ENCODE results near the gene TTF1. TPM values are rescaled to one million over a fixed set of nuclear protein-coding genes. Genes with fewer than 3 reads are reported as not detected.
"Not testable (repeated sequence)": the region's sequence is repeated elsewhere in the genome, so short reads cannot be mapped to it uniquely, and the experiment has no call there.

The TTF1 gene
- total RNA-seq, 1 donor from 2014 or later, result 6.9 TPM

DNA sequence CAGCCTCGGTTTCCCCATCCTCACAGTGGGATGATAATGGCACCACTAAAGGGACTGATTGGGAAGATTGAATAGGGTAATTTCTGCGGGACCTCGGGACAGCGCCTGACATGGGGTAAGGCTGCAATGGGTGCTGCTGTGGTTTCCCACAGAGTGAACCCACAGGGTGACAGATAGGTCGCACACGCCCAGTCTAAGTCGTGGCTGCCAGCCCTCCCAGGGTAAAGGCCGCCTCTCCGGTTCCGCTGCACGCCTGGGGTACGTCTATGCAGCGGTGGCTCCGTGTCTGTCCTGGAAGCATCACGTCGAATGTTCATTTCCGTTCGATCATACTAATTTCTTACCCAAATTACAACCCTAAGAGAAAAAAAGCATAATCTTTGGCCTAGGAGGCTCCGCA lies 4.0 kb upstream of the TTF1 start:
- peak; percentile 28 for ATAC-seq

DNA sequence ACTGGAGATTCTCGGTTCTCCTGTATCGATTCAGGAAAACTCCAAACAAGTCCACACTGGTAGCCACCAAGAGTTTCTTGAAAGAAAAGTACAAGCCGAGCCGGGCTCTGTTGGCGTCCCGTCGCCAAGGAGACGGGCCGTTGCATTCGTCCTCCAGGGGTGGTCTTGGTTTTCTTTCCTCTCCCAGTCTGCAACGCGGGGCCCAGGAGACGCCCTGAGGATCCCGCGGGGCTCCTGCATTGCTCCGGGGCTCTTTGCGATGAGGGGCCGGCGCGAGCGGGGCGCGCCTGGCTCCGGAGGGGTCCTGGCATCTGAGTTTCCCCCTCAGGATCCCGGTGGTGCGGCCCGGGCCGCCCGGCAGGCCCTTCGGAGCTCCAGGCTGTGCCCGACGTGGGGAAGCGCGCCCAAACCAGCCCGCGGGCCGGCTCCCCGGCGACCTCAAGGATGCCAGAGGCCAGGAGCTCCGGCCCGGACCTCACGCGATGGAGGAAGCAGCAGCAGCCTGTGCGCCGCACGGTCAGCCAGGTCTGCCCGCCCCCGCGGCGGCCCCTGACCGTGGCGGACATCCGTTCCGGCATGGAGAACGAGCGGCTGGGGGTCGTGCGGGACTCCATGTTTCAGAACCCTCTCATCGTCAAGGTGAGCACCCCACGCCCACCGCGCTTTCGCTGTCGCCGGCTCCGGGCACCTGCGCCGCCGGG lies 3.3 kb upstream of the TTF1 start, which contains the start of gene CFAP77:
TSS of gene CFAP77 (plus strand) at position 384 of the 701 bp plus-strand sequence. CDS start at position 445, 61 bp downstream.
- ATAC-seq, result peak; percentile 42

DNA sequence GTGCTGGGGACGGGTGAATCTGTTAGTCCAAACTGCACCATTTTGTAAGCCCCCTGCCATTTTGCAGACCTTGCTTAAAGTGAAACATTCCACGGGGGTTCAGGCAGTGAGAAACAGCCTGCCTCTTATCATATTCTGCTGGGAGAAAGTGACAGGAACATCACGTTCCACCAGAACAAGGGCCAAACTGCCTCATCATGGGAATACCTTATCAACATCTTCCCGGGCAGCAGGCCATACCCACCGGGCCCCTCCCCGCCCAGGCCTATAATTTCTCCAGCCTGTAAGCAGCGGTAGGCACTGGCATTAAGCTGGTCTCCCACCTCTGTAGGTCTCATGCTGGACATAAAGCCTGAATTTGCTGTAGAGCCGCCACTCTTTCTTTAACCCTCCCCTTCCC lies 1.9 kb upstream of the TTF1 start:
- no peak for ATAC-seq

DNA sequence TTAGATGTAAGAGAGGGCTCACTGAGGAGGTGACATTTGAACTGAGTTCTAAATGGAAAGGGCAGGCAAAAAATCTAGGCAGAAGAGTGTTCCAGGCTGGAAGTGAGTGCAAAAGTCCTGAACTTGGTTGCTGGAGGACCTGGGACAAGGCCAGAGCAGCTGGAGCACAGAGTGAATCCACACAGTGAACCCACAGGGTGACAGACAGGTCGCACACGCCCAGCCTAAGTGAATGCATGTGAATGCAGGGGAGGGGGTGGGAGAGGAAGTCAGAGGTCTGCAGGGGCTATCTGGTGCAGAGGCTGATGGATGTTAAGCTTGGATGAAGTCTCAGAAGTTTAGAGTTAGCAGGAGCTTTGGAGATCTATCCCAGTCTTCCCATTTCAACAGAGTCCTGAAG lies 556 bp upstream of the TTF1 start:
- ATAC-seq, result no peak

DNA sequence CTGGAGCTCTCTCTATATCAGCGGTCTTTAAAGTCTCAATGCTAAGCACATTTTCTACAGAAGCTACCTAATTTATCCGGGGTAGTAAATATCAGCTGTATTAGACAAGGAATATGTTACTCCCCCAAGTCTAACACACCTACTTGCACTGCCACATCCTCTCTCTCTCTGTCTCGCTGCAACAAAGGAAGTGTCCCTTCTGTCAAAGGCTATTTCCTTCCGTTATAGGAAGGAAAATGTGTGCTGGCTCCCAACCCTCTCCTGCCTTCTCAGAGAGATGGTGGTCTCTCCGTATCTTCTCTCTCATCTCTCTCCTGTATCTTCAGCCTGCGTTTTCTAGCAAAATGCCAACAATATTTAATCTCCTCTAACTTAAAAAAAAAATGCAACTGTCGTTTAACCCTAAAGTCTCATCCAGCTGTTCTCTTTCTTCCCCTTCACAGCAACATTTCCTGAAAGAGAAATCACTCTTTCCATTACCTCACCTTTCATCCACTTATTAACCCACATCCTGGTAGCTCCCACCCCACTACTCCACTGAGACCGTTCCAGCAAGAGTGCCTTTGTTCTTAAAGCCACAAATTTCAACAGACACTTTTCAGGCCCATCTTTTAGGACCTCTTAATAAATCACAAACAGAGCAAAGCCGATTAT lies 2.3 kb downstream of the TTF1 start:
- ATAC-seq, result no peak

DNA sequence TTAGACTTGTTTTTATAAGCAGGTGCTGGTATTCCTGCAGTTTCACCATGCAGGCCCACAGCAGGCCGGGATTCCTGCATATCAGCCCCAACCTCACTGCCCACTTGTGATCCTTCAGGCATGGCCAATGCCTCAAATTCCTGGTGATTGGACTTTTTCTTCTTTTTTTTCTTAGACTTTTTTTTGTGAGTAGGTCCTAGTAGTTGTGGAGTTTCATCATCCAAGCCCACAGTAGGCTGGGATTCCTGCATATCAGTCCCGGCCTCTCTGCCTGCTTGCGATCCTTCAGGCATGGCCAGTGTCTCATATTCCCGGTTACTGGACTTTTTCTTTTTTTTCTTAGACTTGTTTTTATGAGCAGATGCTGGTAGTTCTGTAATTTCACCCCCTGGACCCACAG lies 4.8 kb downstream of the TTF1 start:
- ATAC-seq, result no peak

DNA sequence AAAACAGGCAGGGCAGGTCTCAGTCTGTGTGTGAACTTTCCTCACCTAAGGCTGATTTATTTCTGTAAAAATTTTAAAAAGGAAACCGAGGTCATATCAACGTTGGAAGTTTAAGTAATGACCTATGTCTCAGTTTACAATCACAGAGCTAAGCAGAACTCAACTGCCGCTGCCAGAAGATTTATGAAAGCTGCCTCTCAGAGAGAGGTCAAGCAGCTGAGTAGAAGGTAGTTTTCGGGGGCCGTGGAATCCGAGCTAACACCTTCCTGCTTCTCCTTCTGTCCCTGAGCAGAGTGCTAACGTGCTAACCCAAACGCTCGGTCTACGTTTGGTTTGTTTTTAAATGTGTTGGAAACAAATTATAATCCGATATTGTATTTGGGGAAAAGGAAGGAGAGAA lies 11.1 kb downstream of the TTF1 start:
- no peak for ATAC-seq

DNA sequence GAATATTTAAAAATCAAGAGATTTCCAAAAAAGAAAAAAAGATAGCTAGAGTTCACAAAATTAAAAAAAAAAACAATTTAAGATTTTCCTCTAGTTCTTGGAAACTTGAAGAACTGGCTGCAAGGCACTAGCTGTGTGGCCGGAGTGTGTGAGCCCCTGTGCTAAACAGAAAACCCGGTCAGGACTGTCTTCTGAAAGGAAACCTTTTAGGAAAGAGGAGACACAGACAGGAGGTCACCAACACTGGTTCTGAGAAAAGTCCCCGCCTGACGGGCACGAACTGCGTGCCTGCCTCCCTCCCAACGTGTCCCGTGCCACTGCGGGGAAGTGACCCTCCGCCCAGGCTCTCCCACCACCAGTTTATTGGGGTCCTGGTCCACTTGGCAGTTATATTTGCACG lies 15.2 kb downstream of the TTF1 start:
- ATAC-seq, result no peak

DNA sequence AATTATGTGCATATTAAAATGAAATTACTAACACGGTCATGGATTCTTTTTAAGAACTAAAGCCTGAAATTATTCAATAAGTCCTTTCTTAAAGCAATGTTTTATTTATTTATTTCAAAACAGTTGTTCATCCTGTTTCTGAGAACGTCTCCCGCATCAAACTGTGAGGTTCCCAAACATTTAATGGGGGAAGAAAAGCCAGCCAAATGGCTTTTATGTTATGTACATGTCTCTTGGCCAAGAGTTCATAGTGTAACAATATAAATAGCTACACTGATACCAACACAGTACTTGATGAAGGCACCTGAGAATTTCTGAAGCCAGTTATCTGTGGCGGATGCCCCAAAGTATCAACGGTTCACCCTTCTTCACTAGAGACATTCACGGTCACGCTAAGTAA lies 15.7 kb downstream of the TTF1 start:
- no peak for ATAC-seq

DNA sequence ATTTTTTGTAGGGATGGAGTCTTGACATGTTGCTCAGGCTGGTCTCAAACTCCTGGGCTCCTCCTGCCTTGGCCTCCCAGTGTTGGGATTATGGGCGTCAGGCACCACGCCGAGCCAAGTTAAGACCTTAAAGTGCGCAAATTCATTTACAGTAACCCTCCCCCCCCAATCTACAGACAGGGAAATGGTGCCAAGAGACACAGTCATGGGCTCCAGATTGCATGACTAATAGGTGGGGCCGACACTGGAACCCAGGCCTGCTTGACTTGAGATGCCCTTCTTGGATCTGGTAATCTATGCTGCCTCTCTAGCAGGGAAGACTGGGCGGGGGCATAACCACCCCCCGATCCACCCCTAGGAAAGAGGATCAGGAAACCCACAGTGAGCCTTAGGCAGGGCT lies 19.5 kb downstream of the TTF1 start:
- no peak for ATAC-seq

DNA sequence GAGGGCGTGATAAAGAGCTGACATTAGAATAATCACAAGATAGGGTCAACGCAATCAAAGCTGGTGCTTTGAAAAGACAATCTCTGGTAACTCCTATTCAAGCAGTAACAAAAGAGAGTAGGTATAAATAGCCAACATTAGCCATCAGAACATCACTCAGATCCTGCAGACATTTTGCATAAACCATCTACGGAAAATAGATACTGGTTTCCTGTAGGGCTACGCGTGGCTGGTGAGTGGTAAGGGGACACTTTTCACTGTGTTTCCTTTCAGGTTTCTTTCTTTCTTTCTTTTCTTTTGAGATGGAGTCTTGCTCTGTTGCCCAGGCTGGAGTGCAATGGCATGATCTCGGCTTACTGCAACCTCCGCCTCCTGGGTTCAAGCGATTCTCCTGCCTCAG lies 22.3 kb downstream of the TTF1 start:
- ATAC-seq, result peak; percentile 37

DNA sequence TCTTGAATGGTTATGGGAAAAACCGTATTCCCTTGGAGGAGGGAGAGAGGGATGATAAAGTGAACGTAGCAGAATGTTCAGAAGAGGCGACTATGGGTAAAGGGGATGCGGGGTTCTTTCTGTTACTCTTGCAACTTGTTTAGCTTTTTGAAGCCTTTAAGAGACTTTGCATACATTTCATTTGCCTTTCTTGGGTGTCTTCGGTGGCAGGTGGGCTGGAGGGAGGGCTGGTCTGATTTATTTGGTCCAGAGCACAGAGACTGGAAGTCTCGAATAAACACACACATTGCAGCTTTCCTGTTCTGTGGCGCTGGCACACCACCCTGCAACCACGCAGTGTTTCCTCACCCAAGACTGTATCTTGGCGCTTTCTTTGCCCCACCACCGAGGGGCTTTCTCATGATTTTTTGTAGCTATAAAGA lies 23.2 kb downstream of the TTF1 start:
- peak; percentile 62 for ATAC-seq

DNA sequence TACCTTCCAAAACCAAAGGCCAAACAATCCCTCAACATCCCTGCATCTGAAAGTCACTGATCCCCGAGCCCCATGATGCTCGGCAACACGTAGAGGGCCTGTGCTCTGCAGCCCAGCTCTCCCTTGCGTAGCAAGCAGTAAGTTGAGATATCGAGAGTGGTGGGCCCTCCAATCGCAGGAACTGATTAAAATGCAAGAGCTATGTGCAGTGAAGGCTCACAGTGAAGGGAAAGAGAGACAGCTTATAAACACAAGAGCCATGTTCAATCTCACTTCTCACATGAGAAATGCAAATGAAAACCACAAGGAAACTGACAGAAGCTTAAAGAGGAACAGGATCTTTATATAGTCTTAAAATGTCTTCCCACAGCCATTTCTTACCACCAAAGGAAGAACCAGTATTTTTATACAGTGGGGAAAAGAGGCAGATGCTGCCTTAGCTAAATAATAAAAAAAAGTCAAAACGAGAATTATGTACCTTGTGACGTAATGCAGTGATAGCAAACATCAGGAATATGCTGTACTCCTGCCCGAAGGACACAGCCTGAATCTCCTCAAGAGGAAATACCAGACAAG lies 24.6 kb downstream of the TTF1 start:
- ATAC-seq, result no peak

DNA sequence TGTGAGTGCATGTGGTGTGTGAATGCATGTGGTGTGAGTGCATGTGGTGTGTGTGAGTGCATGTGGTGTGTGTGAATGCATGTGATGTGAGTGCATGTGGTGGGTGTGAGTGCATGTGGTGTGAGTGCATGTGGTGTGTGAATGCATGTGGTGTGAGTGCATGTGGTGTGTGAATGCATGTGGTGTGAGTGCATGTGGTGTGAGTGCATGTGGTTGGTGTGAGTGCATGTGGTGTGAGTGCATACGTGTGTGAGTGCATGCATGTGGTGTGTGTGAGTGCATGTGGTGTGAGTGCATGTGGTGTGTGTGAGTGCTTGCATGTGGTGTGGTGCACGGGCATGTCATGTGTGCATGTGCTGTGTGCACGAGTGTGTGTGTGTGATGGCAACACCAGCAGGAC lies 28.2 kb downstream of the TTF1 start:
- not testable (repeated sequence) for ATAC-seq

DNA sequence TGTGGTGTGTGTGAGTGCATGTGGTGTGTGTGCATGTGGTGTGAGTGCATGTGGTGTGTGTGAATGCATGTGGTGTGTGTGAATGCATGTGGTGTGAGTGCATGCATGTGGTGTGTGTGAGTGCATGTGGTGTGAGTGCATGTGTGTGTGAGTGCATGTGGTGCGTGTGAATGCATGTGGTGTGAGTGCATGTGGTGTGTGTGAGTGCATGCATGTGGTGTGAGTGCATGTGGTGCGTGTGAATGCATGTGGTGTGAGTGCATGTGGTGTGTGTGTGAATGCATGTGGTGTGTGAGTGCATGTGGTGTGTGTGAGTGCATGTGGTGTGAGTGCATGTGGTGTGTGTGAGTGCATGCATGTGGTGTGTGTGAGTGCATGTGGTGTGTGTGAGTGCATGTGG lies 28.9 kb downstream of the TTF1 start:
- ATAC-seq, result not testable (repeated sequence)

DNA sequence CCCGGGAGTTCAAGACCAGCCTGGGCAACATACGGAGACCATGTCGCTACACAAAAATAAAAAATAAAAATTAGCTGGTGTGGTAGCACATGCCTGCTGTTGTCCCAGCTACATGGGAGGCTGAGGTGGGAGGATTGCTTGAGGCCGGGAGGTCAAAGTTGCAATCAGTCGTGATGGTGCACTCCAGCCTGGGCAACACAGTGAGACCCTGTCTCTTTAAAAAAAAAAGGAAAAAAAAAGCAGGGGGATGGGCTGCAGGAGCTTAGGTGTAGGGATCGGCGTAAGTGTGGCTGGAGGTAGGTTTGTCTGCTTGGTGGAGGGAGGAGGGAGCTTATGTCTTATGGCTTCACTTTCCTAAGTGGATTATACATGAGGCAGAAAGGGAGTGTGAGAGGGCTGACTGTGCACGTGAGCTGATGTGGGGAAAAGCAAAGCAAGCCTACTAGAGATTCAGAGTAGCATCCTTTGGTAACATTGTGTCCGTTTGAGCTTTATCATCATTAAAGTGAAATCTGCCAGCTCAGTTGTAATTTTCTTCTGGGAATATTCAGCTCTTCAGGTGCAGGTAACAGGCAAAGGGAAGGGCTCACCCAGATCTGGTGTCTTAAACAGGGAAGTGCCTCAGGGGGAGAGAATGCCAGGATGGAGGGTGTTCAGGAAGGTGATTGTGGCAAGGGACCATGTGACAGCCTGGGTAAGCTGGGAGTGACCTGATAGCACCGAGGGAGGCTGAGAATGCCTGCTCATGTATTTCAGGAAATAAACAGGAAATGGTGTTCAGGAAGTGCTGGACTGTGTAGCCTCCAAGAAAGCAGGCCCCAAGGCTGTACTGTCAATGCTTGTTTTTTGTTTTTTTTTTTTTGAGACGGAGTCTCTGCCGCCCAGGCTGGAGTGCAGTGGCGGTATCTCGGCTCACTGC lies 34.2 kb downstream of the TTF1 start:
- ATAC-seq, result peak; percentile 87

DNA sequence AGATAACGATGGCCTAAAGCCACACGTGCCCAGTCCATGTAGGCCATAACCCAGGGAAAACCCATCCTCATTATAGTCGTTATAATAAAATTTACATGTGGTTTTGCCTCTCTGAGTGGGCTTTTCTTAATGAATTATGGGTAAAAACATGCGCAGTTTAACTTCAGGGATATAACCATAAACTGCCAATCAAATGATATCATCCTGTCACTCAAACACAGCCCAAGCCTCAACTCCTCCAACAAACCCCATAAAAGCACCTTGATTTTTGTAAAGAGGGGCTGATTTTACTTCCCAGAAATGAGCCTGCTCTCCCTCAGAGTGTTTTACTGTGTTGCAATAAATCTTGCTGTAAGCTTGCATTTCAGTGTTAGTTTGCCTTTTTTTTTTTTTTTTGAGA lies 36.0 kb downstream of the TTF1 start:
- no peak for ATAC-seq

DNA sequence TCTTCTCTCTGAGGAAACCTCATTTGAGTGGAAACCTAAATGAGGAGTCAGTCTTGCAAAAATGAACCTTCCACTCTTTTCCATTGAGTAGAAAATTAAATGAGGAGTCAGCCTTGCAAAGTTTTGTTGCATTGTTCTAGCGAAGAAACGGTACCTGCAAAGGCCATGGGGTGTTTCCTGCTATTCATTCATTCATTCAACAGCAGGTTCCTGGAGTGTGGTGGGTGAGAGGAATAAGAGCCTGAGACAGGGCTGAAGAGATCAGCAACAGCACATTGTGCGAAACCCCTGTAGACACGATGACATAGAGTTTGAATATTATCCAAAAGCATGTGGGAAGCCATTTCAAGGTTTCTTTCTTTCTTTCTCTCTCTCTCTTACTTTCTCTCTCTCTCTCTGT lies 37.2 kb downstream of the TTF1 start:
- no peak for ATAC-seq

DNA sequence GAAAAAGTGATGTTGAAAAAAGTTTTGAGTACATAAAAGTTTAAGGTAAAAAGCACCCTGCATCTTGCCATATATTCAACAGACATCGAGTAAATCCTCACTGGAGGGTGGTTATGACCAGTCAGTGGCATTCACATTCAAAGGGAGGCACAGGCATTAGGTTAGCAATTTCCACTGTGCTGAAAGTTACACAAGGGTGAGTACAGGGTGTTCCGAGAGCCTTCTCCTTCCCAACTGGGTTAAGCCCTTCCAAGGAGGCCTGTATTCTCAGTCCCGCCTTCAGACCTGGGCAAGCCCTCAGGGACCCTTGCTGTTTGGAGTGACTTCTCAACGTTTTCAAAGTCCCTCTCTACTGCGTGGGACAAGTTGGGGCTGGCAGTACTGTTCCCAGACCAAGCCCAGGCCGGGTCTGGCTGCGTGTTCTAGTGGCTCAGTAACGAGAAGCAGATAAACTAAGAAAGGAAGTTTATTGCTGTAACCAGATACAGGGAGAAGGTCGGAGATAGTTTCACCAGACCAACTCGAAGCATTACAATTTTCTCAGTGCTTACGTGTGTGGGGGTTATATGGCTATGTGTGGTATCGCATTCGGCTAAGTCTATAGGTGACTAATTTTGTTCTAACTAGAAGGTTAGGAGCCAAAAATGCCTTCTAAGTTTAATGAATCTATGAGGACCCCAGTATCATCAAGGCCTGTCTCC lies 38.9 kb downstream of the TTF1 start:
- ATAC-seq, result no peak

DNA sequence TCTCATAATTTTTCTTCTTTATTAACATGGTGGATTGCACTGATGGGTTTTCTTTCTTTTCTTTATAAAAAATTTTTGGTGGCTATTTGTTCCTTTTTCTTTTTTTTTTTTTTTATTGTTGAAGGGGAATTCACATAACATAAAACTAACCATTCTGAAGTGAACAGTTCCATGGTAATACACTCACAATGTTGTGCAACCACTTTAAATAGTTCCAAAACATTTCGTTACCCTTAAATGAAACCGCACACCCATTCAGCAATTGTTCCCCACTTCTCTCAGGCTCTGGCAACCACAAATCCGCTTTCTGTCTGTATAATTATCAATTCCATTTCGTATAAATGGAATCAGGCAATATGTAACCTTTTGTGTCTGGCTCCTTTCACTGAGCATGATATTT lies 40.2 kb downstream of the TTF1 start:
- no peak for ATAC-seq

DNA sequence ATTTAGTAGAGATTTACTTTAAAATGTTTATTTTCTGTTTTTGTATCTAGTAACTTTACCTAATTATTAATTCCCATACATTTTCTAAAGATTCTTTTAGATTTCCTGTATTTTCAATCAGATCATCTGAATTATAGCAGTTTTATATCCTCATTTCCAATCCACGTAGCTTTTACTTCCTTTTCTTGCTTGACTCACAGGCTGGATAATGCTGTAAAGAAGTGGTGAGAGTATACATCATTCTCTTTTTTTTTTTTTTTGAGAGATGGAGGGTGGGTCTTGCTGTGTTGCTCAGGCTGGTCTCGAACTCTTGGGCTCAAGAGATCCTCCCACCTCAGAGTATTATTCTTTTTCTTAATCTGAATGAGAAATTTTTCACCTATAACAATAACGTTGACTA lies 40.7 kb downstream of the TTF1 start:
- ATAC-seq, result no peak

DNA sequence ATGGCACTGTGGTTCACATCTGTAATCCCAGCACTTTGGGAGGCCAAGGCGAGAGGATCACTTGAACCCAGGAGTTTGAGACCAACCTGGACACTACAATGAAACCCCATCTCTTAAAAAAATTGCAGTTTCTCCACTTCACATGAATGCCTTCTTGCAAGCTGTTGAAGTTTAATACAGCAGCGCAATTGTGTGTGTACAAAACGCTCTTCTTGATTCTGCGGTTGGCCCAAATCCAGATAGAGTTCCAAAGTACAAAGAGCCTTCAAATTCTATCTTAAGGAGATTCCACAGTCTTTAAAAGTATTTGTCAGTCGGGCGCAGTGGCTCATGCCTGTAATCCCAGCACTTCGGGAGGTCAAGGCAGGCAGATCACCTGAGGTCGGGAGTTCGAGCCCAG lies 42.6 kb downstream of the TTF1 start:
- ATAC-seq, result no peak

All from esophagus mucosa (tissue), 1 donor.